Large intestine (tissue), 3 donors: ENCODE results near the gene FBXO2. TPM values are rescaled to one million over a fixed set of nuclear protein-coding genes. Genes with fewer than 3 reads are reported as not detected.
"Not testable (repeated sequence)": the region's sequence is repeated elsewhere in the genome, so short reads cannot be mapped to it uniquely, and the experiment has no call there.

ENCODE experiments used
- DNase-seq, 2 donors: peaks; one replicate each; pipeline versions ENCODE4 v3.0.0 to v3.0.0-alpha.2; 2013
- H3K27ac ChIP-seq: one replicate; pipeline ENCODE4 v1.5.1; 2013; ENCODE audit warnings: low read length
- H3K27me3 ChIP-seq: 2 replicates; pipeline ENCODE4 v1.6.1; 2013; ENCODE audit warnings: low read length; ENCODE audit not compliant: control insufficient read depth, insufficient read depth
- H3K36me3 ChIP-seq: 2 replicates; pipeline ENCODE4 v1.6.1; 2013; ENCODE audit warnings: low read length; ENCODE audit not compliant: control insufficient read depth, insufficient read depth
- H3K4me1 ChIP-seq: one replicate; pipeline ENCODE4 v1.6.1; 2013; ENCODE audit warnings: low read length; ENCODE audit not compliant: control insufficient read depth, insufficient read depth
- H3K4me3 ChIP-seq: one replicate; pipeline ENCODE4 v1.5.1; 2013; ENCODE audit warnings: low read length
- H3K9me3 ChIP-seq: one replicate; pipeline ENCODE4 v1.6.1; 2013; ENCODE audit warnings: mild to moderate bottlenecking, low read depth, low read length, moderate library complexity; ENCODE audit not compliant: control insufficient read depth
- WGBS: methylation state at CpG from one replicate; pipeline ENCODE4 v1.1.5; 2013; ENCODE audit warnings: low lambda C conversion rate; ENCODE audit not compliant: insufficient coverage; 5-methylcytosine and 5-hydroxymethylcytosine counted together
- polyA plus RNA-seq: library from polyadenylated mRNA; unstranded; fragments of 120-200 nt; gene quantifications from one replicate; pipeline ENCODE4 v1.2.1, GENCODE V29; 2013

FBXO2 gene
- polyA plus RNA-seq, 1 donor, result 102 TPM

DNA sequence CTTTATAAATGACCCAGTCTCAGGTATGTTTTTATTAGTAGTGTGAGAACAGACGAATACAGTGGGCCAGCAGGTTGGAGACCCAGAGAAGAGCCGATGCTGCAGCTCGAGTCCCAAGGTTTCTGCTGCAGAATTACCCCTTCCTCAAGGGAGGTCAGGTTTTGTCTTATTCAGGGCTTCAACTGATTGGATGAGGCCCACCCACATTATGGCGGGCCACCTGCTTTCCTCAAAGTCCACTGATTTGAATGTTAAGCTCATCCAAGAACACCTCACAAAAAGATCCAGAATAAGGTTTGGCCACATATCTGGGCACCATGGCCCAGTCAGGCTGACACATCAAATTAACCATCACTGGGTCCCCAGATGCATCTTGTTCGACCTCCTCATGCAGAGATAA, 40.9 kb downstream of the FBXO2 start:
- no CpG with 5 or more reads among the region's 5 CpGs for WGBS
- Histone ChIP-seq H3K27ac (no peak overlapping the region), H3K9me3 (no peaks in the 10 kb centered on the region), H3K4me1 (no peaks in the 10 kb centered on the region), H3K36me3 (no peaks in the 10 kb centered on the region), H3K4me3 (no peak overlapping the region), H3K27me3 (no peaks in the 10 kb centered on the region)
- DNase-seq, result no peak

DNA sequence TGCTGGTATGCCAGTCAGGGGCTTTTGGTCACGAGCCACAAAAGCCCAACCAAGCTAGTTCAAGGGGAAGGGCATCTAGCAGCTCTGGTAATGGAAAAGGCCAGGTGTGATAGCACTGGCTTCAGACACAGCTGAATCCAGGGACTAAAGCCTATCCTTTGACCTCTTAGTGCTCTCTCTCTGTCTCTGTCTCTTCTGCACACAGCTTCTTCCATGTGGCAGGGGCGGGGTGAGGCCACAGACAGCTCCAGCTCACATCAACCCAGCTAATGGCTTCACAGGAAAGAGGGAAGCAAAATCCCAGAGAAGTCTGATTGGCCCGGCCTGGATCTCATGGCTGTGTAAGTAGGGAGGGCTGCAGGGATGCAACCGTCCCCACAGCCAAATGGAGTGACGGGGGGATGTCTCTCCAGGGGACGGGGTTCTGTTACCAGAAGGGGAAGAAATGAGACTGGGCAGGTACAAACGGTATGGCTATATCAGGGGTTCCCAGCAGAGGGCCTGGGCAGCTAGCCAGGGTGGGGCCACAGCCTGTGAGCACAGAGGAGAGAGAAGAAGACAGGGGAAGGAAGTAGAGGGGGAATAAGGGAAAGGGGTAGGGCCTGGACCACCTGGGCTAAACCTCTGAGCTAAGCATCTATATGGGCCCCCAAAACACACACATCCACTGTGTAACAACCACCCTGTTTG, 42.4 kb downstream of the FBXO2 start:
- WGBS, result no CpG with 5 or more reads among the region's 7 CpGs

DNA sequence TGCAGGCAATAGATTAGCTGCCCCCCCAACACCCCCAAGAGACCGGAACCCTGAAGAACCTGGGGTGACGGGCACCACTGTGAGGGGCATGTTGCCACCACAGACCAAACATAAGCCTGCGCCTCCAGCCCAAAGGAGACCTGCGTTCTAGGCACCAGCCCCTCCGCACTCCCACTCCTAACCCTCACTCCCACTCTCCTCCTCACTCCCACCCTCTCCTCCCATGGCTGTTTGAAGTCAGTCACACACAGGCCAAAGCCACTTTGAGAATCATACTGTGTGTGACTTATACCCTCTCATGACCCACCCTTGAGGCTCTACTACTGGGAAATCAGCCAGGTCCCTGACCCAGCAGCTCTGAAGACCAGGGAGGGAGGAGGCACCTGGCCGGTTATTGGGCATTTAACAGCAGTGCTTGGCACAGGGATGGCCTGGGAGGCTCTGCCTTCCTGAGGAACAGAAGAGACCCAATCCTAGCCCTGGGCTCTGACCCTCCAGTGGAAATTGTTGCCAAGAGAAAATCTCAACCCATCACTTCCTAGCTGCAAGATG, 43.5 kb downstream of the FBXO2 start:
- no CpG with 5 or more reads among the region's 6 CpGs for WGBS
- H3K27me3 ChIP-seq, result no peaks in the 10 kb centered on the region

More for the DNA sequence above, 42.4 kb downstream of the FBXO2 start:
- no peak for DNase-seq
- no peak overlapping the region for H3K27ac ChIP-seq
- H3K9me3 ChIP-seq, result no peaks in the 10 kb centered on the region
- no peak overlapping the region for H3K4me3 ChIP-seq
- H3K36me3 ChIP-seq, result no peaks in the 10 kb centered on the region
- no peaks in the 10 kb centered on the region for H3K4me1 ChIP-seq
- H3K27me3 ChIP-seq, result no peaks in the 10 kb centered on the region

DNA sequence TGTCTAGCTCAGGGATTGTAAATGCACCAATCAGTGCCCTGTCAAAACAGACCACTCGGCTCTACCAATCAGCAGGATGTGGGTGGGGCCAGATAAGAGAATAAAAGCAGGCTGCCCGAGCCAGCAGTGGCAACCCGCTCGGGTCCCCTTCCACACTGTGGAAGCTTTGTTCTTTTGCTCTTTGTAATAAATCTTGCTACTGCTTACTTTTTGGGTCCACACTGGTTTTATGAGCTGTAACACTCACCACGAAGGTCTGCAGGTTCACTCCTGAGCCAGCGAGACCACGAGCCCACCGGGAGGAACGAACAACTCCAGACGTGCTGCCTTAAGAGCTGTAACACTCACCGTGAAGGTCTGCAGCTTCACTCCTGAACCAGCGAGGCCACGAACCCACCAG, 44.9 kb downstream of the FBXO2 start:
- H3K4me1 ChIP-seq, DNase-seq, H3K9me3 ChIP-seq, H3K4me3 ChIP-seq, H3K36me3 ChIP-seq, H3K27ac ChIP-seq, H3K27me3 ChIP-seq: not testable (repeated sequence)
- WGBS, result no CpG with 5 or more reads among the region's 13 CpGs

More for the DNA sequence above, 43.5 kb downstream of the FBXO2 start:
- Histone ChIP-seq H3K4me3 (no peak overlapping the region), H3K27ac (no peak overlapping the region), H3K36me3 (no peaks in the 10 kb centered on the region), H3K9me3 (no peaks in the 10 kb centered on the region), H3K4me1 (no peaks in the 10 kb centered on the region)
- DNase-seq, result no peak

DNA sequence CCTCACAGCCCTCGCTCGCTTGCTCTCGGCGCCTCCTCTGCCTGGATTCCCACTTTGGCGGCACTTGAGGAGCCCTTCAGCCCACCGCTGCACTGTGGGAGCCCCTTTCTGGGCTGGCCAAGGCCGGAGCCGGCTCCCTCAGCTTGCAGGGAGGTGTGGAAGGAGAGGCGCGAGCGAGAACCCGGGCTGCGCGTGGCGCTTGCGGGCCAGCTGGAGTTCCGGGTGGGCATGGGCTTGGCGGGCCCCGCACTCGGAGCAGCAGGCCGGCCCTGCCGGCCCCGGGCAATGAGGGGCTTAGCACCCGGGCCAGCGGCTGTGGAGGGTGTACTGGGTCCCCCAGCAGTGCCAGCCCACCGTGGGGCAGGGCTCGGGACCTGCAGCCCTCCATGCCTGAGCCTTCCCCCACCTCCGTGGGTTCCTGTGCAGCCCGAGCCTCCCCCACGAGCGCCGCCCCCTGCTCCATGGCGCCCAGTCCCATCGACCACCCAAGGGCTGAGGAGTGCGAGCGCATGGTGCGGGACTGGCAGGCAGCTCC, 45.6 kb downstream of the FBXO2 start:
- DNase-seq, H3K27ac ChIP-seq: not testable (repeated sequence)
- WGBS, result no CpG with 5 or more reads among the region's 37 CpGs

GRCh38 chr1:11606775-11607174, 47.5 kb downstream of the FBXO2 start:
- Histone ChIP-seq H3K27ac (no peak overlapping the region), H3K9me3 (no peaks in the 10 kb centered on the region), H3K27me3 (no peaks in the 10 kb centered on the region), H3K36me3 (no peaks in the 10 kb centered on the region), H3K4me1 (no peaks in the 10 kb centered on the region), H3K4me3 (no peak overlapping the region)
- no CpG with 5 or more reads among the region's 6 CpGs for WGBS
- DNase-seq, result no peak

More for the DNA sequence above, 45.6 kb downstream of the FBXO2 start:
- not testable (repeated sequence) for H3K36me3 ChIP-seq, H3K4me1 ChIP-seq, H3K9me3 ChIP-seq, H3K27me3 ChIP-seq, H3K4me3 ChIP-seq

- Histone ChIP-seq H3K27me3 (no peaks in the 10 kb centered on the region), H3K4me3 (no peak overlapping the region), H3K9me3 (no peaks in the 10 kb centered on the region), H3K27ac (no peak overlapping the region), H3K4me1 (no peaks in the 10 kb centered on the region), H3K36me3 (no peaks in the 10 kb centered on the region)
- no peak for DNase-seq
- WGBS, result 100% methylated on average over 1 of the region's 5 CpGs
These were observed 51.2 kb downstream of the FBXO2 start for GRCh38 chr1:11602981-11603380.

DNA sequence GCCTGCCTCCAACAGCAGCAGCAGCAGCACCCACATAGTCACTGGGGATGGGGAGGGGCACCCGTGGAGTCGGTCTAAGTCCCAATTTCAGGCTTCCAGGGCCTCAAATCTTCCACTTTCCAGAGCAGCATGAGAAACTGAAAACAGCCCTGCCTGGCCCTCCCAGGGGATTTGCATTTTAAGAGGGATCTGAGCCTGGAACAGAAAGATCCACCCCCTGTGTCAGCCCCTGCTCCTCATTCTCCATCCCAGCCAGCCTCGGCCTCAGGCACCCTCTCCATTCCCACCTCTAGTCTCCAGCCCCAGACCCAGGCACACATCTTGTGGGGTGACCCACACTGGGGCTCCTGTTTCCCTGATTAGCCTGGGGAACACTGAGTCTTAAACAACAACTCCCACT, 51.8 kb downstream of the FBXO2 start:
- no peaks in the 10 kb centered on the region for H3K36me3 ChIP-seq
- H3K4me1 ChIP-seq, result no peaks in the 10 kb centered on the region
- no peak overlapping the region for H3K27ac ChIP-seq
- H3K4me3 ChIP-seq, result no peak overlapping the region
- no peaks in the 10 kb centered on the region for H3K27me3 ChIP-seq
- no peak for DNase-seq
- H3K9me3 ChIP-seq, result no peaks in the 10 kb centered on the region
- WGBS, result no CpG with 5 or more reads among the region's 3 CpGs

DNA sequence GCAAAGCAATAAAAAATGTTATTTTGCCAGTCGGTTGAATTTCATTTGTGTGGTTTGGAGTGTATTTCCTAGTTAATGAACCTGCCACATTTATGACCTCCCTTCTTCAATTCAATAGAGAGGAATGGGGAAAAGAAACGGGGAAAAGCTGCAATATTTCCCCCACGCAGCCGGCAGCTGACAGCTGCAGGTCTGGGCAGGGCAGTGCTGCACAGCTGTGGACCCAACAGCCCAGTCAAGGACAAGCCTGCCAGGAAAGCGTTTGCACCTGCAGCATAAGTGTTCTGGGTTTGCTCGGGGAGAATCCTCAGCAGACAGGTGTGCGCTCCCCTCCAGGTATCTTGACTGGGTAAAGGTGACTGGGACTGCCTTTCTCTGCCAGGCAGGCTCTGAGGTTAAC, 53.4 kb downstream of the FBXO2 start:
- no peak for DNase-seq
- H3K27me3 ChIP-seq, result no peaks in the 10 kb centered on the region
- no peaks in the 10 kb centered on the region for H3K4me1 ChIP-seq
- no CpG with 5 or more reads among the region's 7 CpGs for WGBS
- H3K36me3 ChIP-seq, result no peaks in the 10 kb centered on the region
- no peak overlapping the region for H3K4me3 ChIP-seq
- H3K9me3 ChIP-seq, result no peaks in the 10 kb centered on the region
- H3K27ac ChIP-seq, result no peak overlapping the region

DNA sequence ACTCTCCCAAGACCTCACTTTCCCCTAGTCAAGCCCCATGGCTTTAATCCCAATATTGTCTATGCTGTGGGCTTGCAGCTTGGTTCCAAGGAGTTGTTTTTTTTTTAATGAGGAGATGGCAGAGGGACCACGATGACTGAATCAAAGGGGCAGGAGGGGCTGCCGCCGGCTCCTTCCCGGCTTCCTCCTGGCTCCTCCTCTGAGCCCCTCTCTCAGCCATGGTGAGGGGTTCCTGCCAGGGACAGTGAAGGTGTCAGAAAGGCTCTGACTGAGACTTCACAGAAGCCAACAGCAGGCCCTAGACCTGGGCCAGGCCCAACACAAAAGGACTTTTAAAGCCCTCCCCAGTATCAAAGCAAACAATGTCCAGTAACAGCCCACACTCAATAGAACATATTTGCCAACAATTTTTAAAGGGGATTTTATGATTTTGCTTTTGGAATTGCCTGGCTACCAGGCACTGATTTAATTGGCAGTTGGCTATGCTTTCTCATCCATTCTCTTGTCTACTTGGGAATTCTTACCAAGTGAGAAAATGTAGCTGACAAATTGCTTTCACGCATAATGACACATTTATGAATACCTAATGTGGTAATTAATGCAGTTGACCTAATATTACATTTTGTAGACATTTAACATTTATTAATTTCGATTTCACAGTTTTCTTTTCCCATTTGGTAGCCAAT, 54.2 kb downstream of the FBXO2 start:
- H3K4me1 ChIP-seq, result no peaks in the 10 kb centered on the region
- no peak overlapping the region for H3K4me3 ChIP-seq
- no peak for DNase-seq
- H3K9me3 ChIP-seq, result no peaks in the 10 kb centered on the region
- WGBS, result 89% methylated on average over 2 of the region's 6 CpGs
- H3K36me3 ChIP-seq, result no peaks in the 10 kb centered on the region
- H3K27ac ChIP-seq, result no peak overlapping the region
- peaks cover 2% of the 10 kb centered on the region for H3K27me3 ChIP-seq
